Left renal cortex interstitium (tissue), 4 donors: ENCODE measurements around the gene SPOCK2. TPM values are rescaled to one million over a fixed set of nuclear protein-coding genes. Genes with fewer than 3 reads are reported as not detected.
"Not testable (repeated sequence)": the region's sequence is repeated elsewhere in the genome, so short reads cannot be mapped to it uniquely, and the experiment has no call there.

Experiments
- DNase-seq, 4 donors: peaks; one replicate each; pipeline ENCODE4 v3.0.0-alpha.2; 2013; ENCODE audit warnings: low read depth in 4 of 4, low spot score in 2 of 4, missing footprints in 1 of 4
- polyA plus RNA-seq, 4 donors: library from polyadenylated mRNA; unstranded; fragments of 120-200 nt; gene quantifications; one replicate each; pipeline ENCODE4 v1.2.1, GENCODE V29; 2013; ENCODE audit not compliant: insufficient read length in 4 of 4

SPOCK2 gene
- polyA plus RNA-seq, 4 donors: 143 to 189 (median 158) TPM

DNA sequence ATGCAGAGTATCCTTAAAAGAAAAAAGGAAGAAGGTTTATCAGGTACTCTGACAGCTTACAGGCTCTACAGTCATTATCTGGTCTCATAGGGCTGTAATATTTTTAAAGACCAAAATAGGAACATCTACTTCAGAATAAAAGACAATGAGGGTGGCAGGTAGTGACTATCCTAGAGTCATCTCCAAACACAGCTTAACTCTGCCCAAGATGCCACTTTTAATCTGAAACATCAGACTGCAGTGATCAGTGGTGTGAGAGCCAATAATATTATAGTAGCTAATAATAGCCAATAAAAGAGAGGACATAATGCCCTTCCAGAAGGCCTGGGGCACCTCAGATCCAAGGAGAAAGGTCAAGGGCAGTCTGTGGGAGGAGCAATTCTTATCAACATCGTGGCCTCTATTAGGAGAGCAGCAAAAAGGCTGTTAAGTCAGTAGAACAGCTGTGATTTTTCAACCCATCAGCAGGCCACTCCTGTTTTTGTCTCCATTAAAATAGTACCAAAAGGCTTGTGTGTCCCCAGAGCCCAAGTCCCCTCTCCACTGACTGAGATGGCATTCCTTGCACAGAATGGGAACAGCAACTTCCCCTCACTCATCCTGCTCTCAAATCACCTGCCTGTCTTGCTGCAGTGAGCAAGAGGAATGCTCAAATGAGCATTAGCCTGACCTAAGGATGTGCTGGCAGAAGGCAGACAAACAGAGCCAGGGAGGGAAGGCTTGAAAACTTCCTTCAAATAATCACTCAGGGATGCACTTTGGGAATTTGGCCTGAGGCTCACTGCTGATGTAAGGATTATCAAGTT, 20.7 kb upstream of the SPOCK2 start:
- DNase-seq: no peak

DNA sequence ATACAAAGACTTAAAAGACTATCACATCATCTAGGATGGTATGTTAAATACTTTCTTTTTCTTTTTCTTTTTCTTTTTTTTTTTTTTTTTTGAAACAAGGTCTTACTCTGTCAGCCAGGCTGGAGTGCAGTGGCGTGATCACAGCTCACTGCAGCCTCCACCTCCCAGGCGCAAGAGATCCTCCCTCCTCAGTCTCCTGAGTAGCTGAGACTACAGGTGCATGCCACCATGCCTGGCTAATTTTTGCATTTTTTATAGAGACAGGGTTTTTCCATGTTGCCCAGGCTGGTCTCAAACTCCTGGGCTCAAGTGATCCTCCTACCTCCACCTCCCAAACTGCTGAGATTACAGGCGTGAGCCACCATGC, 19.6 kb upstream of the SPOCK2 start:
- DNase-seq: not testable (repeated sequence)

DNA sequence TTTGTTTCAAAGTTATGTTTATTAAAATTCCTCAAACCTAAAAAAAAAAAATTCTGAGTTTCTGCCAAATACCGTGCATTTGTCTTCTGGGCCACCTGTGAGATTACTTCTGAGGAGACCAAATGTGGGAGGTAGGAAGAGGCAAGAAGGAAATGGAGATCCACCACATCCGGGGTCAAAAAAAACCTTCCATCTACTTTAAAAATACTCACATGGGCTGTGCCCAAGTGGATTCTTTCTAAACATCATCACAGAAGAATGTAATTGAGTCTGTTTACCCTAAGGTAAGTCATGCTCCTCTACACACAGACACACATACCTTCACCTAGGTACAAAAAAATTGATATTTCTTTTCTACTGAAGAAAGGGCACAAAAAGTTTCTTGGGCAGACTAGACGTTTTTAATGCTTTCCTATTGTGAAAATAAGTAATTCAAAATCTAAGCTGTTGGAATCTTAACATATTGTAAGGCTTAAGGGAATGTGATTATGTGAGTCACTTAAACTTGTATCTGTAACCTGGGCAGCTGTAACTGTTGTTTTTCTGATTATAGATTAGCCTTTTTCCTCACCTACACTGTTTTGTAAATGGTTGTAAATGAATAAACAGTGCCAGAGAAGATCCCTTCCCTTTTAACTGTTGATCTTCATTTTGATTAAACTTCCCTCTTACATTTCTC, 19.1 kb upstream of the SPOCK2 start:
- DNase-seq: no peak

DNA sequence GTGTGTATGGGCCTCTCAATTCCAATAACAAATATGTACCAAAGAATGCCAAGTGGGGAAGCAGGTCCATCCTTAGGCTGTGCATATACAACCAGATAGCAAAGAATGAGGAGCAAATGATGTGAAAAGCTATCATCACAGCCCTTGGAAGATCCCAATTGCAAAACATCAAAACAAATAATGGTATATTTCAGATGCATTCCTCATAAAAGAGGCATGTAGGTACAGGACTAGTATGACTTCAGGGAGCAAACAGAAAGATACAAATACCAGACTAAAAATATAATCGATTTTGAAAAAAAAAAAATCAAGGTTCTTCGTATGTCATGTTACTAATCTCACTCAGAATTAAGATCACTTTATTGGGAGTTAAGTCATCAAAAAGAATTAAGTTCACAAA, 18.5 kb upstream of the SPOCK2 start:
- DNase-seq: no peak

DNA sequence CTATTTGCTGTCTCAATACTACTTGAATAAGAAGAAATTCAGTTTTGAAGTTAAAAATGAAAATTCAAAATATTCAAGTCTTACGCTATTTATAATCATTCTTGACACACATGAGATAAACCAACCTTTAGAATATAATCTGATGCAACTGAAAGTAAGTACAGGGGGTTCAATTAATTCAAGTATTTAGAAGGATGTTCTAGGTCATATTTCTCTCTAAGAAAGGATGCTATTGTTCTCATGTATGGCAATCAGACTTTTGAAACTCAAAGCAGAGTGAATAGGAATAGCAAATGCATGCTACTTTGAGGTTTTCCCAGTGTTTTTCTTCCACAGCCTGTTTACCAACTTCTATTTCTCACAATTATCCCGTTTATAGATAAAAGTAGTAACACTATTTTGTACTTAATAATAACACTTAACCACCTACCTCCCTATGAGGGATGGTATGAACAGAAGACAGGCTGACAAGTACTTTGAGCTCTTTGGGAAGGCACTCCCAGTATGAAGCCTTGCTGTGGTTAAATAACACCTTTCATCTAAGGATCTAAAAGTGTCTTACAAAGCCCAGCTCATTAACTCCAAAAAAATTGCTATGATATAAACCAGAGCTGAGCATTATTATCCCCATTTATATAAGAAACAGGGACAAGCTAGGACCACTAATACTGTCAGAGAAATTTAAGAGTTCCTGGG, 18.0 kb upstream of the SPOCK2 start:
- no peak for DNase-seq

DNA sequence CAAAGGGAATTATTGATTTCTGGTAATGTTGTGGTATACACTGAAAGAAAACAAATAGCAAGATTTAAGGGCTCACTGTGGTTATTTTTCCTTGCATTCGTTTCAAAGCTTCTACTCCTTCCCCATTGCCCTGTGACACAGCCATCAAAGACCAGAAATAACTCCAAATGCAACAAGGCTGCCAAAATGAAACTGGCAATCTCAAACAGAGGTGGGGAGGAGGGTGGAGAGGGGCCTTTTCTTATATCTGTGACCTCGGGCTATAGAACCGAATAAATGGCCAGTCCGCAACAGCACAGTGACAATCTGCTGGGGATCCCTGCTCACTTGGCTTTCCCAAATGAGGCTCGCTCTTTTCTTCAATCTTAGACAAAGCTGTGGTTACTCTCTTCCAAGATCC, 17.4 kb upstream of the SPOCK2 start:
- DNase-seq: no peak

DNA sequence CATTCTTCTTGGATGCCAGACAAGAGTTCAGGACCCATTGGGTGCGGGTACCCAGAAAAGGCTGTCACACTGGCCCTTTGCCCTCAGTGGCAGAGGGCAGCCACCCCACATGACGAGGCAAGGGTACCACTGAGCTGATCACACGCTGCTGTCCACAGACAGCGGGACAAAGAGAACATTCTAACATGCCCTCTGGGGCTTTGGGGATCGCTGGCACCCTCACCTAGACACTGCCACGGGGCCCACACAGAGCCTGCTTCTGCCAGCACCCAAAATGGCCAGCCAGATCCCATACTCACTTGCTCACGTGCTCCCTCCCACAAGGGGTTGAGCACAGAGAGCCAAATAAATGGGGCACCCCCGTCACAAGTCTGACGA, 16.7 kb upstream of the SPOCK2 start:
- DNase-seq: no peak

DNA sequence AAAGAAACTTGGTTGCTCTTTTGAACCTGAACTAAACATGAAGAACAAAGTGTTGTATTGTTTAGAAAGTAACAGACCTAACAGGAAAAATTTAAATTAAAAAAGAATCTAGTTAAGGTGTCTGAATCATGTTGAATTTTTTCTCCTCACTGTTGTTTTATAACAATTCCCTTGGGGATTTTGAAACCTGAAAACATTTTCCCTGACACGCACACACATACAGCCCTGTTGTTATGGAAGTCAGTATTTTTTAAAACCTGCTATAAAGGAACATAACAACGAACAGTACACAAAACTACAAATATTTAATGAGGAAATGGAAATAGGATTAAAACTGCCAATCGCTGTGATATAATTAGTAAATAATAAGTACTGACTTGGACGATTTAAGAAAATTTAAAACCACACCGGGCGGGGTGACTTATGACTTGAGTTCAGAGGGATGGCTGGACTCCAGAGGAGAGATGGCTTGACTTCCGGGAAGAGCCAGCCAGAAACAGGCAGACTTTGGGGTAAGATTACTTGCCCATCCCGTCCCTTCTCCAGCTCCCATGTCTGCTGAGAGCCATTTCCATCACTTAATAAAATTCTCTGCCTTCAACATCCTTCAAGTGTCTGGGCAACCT, 16.2 kb upstream of the SPOCK2 start:
- no peak for DNase-seq

DNA sequence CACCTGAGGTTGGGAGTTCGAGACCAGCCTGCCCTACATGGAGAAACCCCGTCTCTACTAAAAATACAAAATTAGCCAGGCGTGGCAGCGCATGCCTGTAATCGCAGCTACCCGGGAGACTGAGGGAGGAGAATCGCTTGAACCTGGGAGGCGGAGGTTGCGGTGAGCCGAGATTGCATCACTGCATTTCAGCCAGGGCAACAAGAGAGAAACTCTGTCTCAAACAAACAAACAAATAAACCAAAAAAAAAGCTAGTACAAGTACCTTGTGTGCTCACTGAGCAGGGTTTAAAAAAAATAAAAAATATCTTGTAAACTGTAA, 11.2 kb upstream of the SPOCK2 start:
- no peak for DNase-seq

DNA sequence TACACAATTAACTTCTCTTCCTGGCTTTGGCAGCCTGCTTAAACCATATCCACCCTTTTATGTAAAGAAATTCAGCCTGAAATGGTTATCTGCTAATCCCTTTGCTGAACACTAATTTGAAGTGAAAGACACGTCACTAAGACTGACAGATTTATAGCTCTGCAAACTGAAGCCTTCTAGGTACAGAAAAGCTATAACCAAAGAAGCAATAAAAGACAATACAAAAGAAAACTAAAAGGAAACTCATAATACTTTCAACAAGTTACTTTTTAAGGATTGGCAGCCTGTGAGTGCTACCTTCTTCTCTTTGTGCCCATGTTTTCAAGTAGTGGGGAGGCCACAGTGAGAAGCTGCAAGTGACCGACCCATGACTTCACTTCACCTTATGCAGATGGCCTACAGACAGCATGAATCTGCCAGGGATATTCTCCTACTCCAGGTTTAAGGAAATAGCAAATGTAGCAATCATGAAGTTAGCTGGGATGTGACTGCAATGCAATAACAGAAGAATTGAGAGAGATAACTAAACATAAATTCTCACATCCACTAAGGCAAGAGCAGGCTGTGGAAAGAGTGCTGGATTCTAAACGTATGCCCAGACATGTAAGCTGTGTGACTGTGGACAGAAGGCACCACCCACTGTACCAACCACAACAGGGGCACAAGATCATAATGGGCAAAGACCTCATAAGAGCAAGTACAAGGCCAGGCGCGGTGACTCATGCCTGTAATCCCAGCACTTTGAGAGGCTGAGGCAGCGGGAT, 10.7 kb upstream of the SPOCK2 start:
- DNase-seq: no peak

DNA sequence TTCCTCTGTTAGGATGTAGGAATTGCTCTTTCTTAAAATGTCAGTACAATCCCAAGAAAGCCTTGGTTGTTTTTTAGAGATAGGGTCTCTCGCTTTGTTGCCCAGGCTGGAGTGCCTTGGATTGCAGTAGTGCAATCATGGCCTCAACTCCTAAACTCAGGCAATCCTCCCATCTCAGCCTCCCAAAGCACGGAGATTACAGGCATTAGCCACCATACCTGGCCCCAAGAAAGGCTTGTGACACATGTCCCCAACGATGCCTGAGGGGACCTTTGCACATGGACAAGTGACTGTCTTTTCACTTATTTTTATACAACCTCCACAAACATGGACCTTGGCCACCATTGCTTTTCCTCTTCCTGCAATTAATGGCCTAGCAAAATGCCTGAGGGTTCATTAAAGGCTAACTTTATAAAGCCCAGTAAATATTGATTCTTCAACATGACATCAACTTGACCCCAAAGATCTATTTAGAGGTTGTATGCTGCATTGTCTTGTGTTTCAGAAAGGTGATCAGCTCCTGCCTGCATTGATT, 10.0 kb upstream of the SPOCK2 start:
- no peak for DNase-seq

DNA sequence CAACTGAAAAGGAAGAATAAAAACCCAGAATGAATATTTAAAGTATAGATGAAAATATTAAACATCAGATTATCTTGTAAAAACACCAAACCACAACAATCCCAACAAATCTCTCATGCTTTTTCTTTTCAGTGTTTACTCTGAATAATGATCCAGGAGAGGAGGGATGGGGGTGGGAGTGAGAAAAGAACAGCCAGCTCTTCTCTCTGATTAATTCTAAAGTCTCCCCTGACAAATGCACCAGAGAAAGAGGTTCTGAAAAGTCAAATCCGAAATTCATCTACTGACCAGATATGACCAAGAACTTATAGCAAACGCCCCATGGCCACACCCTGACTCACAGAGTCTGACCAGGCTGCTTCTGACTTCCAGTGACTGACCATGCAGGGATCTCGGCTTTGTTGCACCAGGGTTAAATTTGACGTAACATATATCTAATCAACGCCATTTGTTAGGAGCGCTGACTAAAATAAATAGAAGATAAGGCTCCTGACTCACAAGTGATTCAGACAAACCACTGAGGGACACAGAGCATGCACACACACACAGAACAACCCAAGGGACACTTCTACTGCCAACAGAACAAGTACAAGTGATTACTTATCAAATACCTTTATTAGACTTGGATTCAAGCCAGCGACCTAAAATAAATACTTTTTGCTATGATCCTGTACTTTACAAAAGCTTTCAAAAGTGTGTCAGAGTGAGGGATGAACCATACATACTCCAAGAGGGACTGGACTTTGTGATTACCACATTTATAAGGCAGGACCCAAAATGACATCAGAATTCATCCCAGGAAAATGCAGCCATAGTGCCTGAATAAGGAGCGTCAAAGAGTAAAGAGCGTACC, 9.3 kb upstream of the SPOCK2 start:
- no peak for DNase-seq

DNA sequence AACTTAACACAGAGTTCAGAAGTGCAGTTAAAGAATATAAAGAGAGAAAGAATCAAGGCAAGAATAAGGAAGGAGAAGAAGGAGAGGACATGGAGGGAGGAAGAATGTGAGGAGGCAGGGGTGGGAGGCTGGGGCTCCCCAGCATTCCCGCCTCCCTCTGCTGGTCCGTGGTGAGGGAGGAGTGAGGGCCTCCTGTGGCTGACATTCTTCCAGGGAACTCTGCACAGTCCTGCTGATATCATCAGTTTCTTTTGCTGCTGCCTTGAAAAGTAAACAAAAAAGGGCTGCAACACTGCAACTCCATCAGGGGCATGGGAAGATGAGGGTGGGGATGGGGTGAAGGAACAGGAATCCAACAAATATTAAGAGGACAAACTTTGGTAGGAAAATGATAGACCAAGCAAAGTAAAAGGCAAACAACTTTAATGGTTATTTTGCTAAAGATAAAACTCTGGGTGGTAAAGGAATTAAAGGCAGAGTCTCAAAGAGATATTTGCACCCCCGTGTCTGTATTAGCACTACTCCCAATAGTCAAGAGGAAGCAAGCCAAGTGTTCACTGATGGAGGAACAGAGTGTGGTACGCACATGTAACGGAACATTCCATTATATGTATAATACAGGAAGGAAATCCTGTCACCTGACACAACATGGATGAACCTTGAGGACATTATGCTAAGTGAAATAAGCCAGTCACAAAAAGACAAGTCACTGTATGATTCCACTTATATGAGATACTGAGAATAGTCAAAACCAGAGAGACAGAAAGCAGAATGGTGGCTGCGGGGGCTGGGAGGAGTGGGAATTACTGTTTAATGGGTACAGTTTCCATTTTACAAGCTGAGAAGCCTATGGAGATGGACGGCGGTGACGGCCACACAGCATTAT, 8.0 kb upstream of the SPOCK2 start:
- DNase-seq: no peak

DNA sequence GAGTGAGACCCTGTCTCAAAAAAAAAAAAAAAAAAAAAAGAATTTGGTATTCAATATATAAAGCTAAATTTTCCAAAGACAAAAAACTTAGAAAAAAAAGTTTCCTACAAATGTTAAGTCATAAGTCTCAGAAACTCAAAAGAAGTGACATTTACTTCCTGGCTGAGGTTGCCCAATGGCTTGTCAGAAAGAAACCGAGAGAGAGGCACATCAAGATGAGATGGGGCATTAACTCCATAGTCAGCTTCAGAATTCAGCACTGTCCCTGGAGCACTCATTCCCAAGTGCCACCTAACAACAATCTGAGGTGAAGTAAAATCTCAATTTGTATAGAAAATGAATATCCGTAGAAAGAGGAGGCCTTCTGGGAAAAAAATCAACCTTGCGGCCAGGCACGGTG, 6.8 kb upstream of the SPOCK2 start:
- no peak for DNase-seq

DNA sequence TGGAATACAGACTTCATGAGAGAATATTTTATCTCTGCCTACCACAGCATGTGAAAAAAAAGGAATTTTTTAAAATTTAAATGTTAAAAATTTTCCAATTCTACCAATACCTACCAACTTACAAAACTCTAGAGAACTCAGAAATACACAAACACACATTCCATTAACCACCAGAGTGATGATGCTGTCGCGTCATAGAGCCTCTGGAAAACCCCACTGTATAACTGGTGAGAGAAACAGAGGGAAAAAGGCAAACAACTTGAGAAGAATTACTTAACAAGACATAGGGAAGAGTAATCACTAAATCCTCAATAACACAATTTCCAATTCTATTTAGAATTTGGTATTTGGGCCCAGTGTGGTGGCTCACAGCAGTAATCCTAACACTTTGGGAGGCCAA, 6.2 kb upstream of the SPOCK2 start:
- no peak for DNase-seq

DNA sequence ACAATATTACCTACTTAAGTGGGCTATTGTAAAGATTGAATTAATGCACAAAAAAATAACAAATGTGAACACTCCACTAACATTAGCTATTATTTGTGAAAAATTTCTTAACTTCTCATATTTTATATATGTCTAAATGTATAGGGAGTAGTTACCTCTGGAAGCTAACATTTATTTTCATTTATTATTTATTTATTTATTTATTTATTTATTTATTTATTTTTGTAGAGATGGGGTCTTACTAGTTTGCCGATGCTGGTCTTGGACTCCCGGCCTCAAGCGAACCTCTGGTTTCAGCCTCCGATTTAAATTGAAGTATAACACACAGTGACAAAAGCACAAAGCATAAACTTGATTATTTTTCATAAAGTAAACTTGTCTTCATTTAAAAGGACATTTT, 5.1 kb upstream of the SPOCK2 start:
- no peak for DNase-seq

DNA sequence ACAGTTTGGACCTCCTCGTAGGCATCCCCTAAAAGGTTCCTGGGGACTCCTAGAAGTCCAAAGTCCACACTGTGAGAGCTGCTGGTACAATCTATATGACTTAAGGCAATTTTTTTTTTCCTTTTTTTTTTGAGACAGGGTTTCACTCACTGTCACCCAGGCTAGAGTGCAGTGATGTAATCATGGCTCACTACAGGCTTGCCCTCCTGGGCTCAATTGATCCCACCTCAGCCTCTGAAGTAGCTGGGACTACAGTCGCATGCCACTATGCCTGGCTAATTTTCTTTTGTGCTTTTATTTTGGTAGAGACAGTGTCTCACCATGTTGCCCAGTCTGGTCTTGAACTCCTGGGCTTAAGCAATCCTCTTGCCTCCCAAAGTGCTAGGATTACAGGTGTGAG, 4.6 kb upstream of the SPOCK2 start:
- no peak for DNase-seq

DNA sequence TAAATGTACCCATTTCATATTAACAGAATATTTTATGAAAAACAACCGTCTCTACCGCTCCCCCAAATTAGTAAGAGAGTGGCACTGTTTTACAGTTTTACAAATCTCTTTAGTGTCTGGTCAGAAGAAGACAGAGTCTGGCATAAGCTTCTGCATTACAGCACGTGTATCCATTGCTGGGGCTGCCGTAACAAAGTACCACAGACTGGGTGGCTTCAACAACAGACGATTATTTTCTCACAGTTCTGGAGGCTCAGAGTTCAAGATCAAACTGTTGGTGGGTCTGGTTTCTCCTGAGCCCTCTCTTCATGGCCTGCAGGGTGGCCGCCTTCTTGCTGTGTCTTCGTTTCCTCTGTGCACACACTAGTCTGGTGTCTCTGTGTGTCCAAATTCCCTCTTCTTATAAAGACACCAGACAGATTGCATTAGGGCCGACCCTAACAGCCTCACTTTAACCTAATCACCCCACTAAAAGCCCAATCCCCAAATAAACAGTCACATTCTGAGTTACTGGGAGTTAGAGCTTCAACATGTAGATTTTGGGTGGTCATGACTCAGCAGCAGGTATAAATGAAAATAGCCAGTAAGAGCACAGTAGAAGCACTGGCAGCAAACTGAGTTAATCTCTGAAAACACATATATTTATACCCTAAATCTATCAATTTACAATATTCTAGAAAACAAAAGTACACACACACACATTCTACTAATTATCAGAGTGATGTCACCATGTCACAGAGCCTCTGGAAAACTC, 4.0 kb upstream of the SPOCK2 start:
- DNase-seq: no peak
